PC-9 (cell line): ENCODE results near the gene INVS.

ENCODE experiments used
- EZH2 ChIP-seq: fragments of 200-600 bp; sonication (generic); IDR thresholded peaks from 2 replicates; pipeline ENCODE4 v1.8.0; 2017; ENCODE audit warnings: antibody characterized with exemption, low read depth
- TF ChIP-seq, protein P1 (sequence below): fragments of 200-600 bp; sonication (generic); conservative IDR thresholded peaks from 2 replicates; pipeline ENCODE4 v1.6.1; 2017; ENCODE audit warnings: mixed run types, antibody characterized with exemption, mild to moderate bottlenecking, moderate library complexity

DNA sequence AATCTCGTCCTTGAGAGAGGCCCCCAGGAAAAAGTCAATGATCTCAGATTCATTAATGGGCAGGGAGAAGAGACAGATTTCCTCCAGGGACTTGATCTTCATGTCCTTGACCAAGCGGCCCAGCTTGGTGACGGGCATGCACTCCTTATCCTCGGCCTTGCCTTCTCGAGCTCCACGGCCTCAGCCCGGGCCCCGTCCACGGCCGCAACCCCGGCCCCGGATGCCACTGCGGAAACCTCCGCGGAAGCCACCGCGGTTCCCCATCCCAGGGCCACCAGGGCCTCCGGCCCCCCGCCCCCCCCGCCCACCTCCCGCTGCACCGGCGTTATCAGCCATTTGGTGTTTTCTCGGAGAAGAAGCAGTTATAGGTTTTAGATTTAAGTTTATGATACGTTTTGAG is 18.3 kb downstream of the INVS start:
- TF ChIP-seq, protein P1, sequence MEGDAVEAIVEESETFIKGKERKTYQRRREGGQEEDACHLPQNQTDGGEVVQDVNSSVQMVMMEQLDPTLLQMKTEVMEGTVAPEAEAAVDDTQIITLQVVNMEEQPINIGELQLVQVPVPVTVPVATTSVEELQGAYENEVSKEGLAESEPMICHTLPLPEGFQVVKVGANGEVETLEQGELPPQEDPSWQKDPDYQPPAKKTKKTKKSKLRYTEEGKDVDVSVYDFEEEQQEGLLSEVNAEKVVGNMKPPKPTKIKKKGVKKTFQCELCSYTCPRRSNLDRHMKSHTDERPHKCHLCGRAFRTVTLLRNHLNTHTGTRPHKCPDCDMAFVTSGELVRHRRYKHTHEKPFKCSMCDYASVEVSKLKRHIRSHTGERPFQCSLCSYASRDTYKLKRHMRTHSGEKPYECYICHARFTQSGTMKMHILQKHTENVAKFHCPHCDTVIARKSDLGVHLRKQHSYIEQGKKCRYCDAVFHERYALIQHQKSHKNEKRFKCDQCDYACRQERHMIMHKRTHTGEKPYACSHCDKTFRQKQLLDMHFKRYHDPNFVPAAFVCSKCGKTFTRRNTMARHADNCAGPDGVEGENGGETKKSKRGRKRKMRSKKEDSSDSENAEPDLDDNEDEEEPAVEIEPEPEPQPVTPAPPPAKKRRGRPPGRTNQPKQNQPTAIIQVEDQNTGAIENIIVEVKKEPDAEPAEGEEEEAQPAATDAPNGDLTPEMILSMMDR = no peak
- no peak for TF ChIP-seq EZH2
